WTC11 (cell line): ENCODE results near the gene RPS21. TPM values are rescaled to one million over a fixed set of nuclear protein-coding genes. Genes with fewer than 3 reads are reported as not detected.

Source experiments
- ATAC-seq: fragments of 200-7000 bp; cut with Tn5 transposase; 2 replicates; pipeline ENCODE4 v1.10.0; 2021; ENCODE audit warnings: mild to moderate bottlenecking, moderate library complexity
- CTCF ChIA-PET: fragments of 300-600 bp; sonication (Branson Sonifier 250); formaldehyde crosslinking; loops from one replicate; lab custom pipeline; 2021; ENCODE audit warnings: antibody characterized with exemption; lab: Charles Lee
- POLR2A ChIA-PET: fragments of 350-600 bp; sonication (Branson Sonifier 250); formaldehyde crosslinking; loops from one replicate; lab custom pipeline; 2021; ENCODE audit warnings: antibody characterized with exemption; lab: Charles Lee
- DNase-seq: peaks from one replicate; pipeline ENCODE4 v3.0.0; 2021; ENCODE audit warnings: low spot score
- H3K27ac Mint-ChIP-seq: 2 replicates; pipeline ENCODE4 v1.8.0; 2021; ENCODE audit warnings: mixed read lengths
- H3K27me3 Mint-ChIP-seq: 2 replicates; pipeline ENCODE4 v1.8.0; 2021; ENCODE audit warnings: low read depth, mild to moderate bottlenecking, moderate library complexity, mixed read lengths
- H3K36me3 Mint-ChIP-seq: 2 replicates; pipeline ENCODE4 v1.8.0; 2021; ENCODE audit warnings: mixed read lengths
- H3K4me1 Mint-ChIP-seq: 2 replicates; pipeline ENCODE4 v1.8.0; 2022; ENCODE audit warnings: mixed read lengths
- H3K4me3 Mint-ChIP-seq: 2 replicates; pipeline ENCODE4 v1.8.0; 2021; ENCODE audit warnings: mild to moderate bottlenecking, moderate library complexity, mixed read lengths
- H3K9me3 Mint-ChIP-seq: 2 replicates; pipeline ENCODE4 v1.8.0; 2021; ENCODE audit warnings: mixed read lengths
- AR ChIP-seq: fragments of 250-450 bp; sonication (Bioruptor Pico); IDR thresholded peaks from 2 replicates; pipeline ENCODE4 v1.9.0; 2021; ENCODE audit warnings: mild to moderate bottlenecking
- ARID4B ChIP-seq: sonication (generic); formaldehyde crosslinking; IDR thresholded peaks from 2 replicates; pipeline ENCODE4 v1.8.0; 2023; ENCODE audit warnings: missing genetic modification reagents, mild to moderate bottlenecking, borderline replicate concordance
- ATF1 ChIP-seq: sonication (generic); formaldehyde crosslinking; IDR thresholded peaks from 2 replicates; pipeline ENCODE4 v1.8.1; 2023; ENCODE audit warnings: mild to moderate bottlenecking, moderate library complexity, missing genetic modification reagents
- CBFB ChIP-seq: sonication (generic); formaldehyde crosslinking; IDR thresholded peaks from 2 replicates; pipeline ENCODE4 v1.8.1; 2022; ENCODE audit warnings: mild to moderate bottlenecking, low read depth, missing genetic modification reagents
- E2F4 ChIP-seq: sonication (generic); formaldehyde crosslinking; IDR thresholded peaks from 2 replicates; pipeline ENCODE4 v1.8.1; 2022; ENCODE audit warnings: low read depth, mild to moderate bottlenecking, moderate library complexity, missing genetic modification reagents, borderline replicate concordance
- ETV6 ChIP-seq: sonication (generic); formaldehyde crosslinking; IDR thresholded peaks from 2 replicates; pipeline ENCODE4 v1.8.1; 2022; ENCODE audit warnings: mild to moderate bottlenecking, missing genetic modification reagents
- FOXP1 ChIP-seq: sonication (generic); formaldehyde crosslinking; IDR thresholded peaks from 2 replicates; pipeline ENCODE4 v1.8.0; 2022; ENCODE audit warnings: missing genetic modification reagents, mild to moderate bottlenecking, moderate library complexity, borderline replicate concordance
- GRHL2 ChIP-seq: fragments of 250-450 bp; sonication (Bioruptor Pico); IDR thresholded peaks from 2 replicates; pipeline ENCODE4 v1.8.0; 2022; ENCODE audit warnings: mild to moderate bottlenecking, moderate library complexity; ENCODE audit not compliant: insufficient replicate concordance, severe bottlenecking
- JUN ChIP-seq: sonication (generic); formaldehyde crosslinking; IDR thresholded peaks from 2 replicates; pipeline ENCODE4 v1.8.0; 2023; ENCODE audit warnings: mild to moderate bottlenecking, missing genetic modification reagents
- NFATC4 ChIP-seq: fragments of 250-450 bp; sonication (Bioruptor Pico); IDR thresholded peaks from 2 replicates; pipeline ENCODE4 v1.9.0; 2021; ENCODE audit warnings: mild to moderate bottlenecking
- TP53 ChIP-seq: sonication (generic); formaldehyde crosslinking; IDR thresholded peaks from 2 replicates; pipeline ENCODE4 v1.8.1; 2023; ENCODE audit warnings: mild to moderate bottlenecking, missing genetic modification reagents
- ZNF671 ChIP-seq: fragments of 250-450 bp; sonication (Bioruptor Pico); IDR thresholded peaks from 2 replicates; pipeline ENCODE4 v1.8.0; 2021; ENCODE audit warnings: mild to moderate bottlenecking
- total RNA-seq: library from RNA; stranded (reverse); gene quantifications from 3 replicates; pipeline ENCODE4 v1.2.3, GENCODE V29; 2021
- TF ChIP-seq, protein P1 (sequence below): fragments of 250-450 bp; sonication (Bioruptor Pico); IDR thresholded peaks from 2 replicates; pipeline ENCODE4 v1.8.0; 2021; ENCODE audit warnings: mild to moderate bottlenecking
- TF ChIP-seq, protein P2 (sequence below): sonication (generic); formaldehyde crosslinking; IDR thresholded peaks from 2 replicates; pipeline ENCODE4 v1.8.0; 2022; ENCODE audit warnings: mild to moderate bottlenecking, missing genetic modification reagents
- TF ChIP-seq, protein P3 (sequence below): sonication (generic); formaldehyde crosslinking; IDR thresholded peaks from 2 replicates; pipeline ENCODE4 v1.8.0; 2023; ENCODE audit warnings: missing genetic modification reagents
- TF ChIP-seq, protein P4 (sequence below): sonication (generic); formaldehyde crosslinking; IDR thresholded peaks from 2 replicates; pipeline ENCODE4 v1.8.1; 2022; ENCODE audit warnings: missing genetic modification reagents, borderline replicate concordance
- TF ChIP-seq, protein P5 (sequence below): fragments of 200-600 bp; IDR thresholded peaks from 2 replicates; pipeline ENCODE4 v1.8.0; 2022; ENCODE audit warnings: antibody characterized with exemption

Gene RPS21
- total RNA-seq, 1 experiment from 2014 or later, result 2,016 TPM

GRCh38 chr20:62407221-62407992 lies 20.5 kb downstream of the RPS21 start, which contains the start of gene CABLES2:
Gene CABLES2 (minus strand): TSS chr20:62407285. CDS start chr20:62407276, 9 bp downstream.
- H3K4me3 Mint-ChIP-seq, result peak within 1 kb of the TSS; percentile 67
- ATAC-seq (peak; percentile 81), DNase-seq (peak; percentile 93)
- H3K27ac Mint-ChIP-seq, result no peak within 1 kb of the TSS
- CTCF ChIA-PET, result no interaction called here
- no peaks in the 10 kb centered on the region for H3K36me3 Mint-ChIP-seq
- no peaks in the 10 kb centered on the region for H3K9me3 Mint-ChIP-seq
- H3K27me3 Mint-ChIP-seq, result peaks cover 5% of the 10 kb centered on the region
- H3K4me1 Mint-ChIP-seq, result peaks cover 9% of the 10 kb centered on the region
- POLR2A ChIA-PET, result no interaction called here
- TF ChIP-seq, protein P1, sequence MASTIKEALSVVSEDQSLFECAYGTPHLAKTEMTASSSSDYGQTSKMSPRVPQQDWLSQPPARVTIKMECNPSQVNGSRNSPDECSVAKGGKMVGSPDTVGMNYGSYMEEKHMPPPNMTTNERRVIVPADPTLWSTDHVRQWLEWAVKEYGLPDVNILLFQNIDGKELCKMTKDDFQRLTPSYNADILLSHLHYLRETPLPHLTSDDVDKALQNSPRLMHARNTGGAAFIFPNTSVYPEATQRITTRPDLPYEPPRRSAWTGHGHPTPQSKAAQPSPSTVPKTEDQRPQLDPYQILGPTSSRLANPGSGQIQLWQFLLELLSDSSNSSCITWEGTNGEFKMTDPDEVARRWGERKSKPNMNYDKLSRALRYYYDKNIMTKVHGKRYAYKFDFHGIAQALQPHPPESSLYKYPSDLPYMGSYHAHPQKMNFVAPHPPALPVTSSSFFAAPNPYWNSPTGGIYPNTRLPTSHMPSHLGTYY (CRISPR knock-in tag), result no peak
- TF ChIP-seq, protein P2, sequence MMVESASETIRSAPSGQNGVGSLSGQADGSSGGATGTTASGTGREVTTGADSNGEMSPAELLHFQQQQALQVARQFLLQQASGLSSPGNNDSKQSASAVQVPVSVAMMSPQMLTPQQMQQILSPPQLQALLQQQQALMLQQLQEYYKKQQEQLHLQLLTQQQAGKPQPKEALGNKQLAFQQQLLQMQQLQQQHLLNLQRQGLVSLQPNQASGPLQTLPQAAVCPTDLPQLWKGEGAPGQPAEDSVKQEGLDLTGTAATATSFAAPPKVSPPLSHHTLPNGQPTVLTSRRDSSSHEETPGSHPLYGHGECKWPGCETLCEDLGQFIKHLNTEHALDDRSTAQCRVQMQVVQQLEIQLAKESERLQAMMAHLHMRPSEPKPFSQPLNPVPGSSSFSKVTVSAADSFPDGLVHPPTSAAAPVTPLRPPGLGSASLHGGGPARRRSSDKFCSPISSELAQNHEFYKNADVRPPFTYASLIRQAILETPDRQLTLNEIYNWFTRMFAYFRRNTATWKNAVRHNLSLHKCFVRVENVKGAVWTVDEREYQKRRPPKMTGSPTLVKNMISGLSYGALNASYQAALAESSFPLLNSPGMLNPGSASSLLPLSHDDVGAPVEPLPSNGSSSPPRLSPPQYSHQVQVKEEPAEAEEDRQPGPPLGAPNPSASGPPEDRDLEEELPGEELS (CRISPR knock-in tag), result 0 out of 2 replicates have a peak, but pooled peaks have one; percentile 45
- TF ChIP-seq ATF1 (CRISPR knock-in tag) (no peak), ETV6 (CRISPR knock-in tag) (peak; percentile 76), JUN (CRISPR knock-in tag) (no peak), E2F4 (CRISPR knock-in tag) (no peak), CBFB (CRISPR knock-in tag) (no peak), TP53 (peak; percentile 53; the same call in 1 of the 2 replicates), FOXP1 (CRISPR knock-in tag) (no peak), GRHL2 (CRISPR knock-in tag) (no peak), ARID4B (CRISPR knock-in tag) (no peak), AR (CRISPR knock-in tag) (no peak), ZNF671 (CRISPR knock-in tag) (no peak), NFATC4 (CRISPR knock-in tag) (no peak)
- TF ChIP-seq, protein P3, sequence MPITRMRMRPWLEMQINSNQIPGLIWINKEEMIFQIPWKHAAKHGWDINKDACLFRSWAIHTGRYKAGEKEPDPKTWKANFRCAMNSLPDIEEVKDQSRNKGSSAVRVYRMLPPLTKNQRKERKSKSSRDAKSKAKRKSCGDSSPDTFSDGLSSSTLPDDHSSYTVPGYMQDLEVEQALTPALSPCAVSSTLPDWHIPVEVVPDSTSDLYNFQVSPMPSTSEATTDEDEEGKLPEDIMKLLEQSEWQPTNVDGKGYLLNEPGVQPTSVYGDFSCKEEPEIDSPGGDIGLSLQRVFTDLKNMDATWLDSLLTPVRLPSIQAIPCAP (CRISPR knock-in tag), result no peak
- TF ChIP-seq, protein P4, sequence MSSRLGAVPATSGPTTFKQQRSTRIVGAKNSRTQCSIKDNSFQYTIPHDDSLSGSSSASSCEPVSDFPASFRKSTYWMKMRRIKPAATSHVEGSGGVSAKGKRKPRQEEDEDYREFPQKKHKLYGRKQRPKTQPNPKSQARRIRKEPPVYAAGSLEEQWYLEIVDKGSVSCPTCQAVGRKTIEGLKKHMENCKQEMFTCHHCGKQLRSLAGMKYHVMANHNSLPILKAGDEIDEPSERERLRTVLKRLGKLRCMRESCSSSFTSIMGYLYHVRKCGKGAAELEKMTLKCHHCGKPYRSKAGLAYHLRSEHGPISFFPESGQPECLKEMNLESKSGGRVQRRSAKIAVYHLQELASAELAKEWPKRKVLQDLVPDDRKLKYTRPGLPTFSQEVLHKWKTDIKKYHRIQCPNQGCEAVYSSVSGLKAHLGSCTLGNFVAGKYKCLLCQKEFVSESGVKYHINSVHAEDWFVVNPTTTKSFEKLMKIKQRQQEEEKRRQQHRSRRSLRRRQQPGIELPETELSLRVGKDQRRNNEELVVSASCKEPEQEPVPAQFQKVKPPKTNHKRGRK, result no peak
- TF ChIP-seq, protein P5, sequence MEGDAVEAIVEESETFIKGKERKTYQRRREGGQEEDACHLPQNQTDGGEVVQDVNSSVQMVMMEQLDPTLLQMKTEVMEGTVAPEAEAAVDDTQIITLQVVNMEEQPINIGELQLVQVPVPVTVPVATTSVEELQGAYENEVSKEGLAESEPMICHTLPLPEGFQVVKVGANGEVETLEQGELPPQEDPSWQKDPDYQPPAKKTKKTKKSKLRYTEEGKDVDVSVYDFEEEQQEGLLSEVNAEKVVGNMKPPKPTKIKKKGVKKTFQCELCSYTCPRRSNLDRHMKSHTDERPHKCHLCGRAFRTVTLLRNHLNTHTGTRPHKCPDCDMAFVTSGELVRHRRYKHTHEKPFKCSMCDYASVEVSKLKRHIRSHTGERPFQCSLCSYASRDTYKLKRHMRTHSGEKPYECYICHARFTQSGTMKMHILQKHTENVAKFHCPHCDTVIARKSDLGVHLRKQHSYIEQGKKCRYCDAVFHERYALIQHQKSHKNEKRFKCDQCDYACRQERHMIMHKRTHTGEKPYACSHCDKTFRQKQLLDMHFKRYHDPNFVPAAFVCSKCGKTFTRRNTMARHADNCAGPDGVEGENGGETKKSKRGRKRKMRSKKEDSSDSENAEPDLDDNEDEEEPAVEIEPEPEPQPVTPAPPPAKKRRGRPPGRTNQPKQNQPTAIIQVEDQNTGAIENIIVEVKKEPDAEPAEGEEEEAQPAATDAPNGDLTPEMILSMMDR, result no peak
